Gastroesophageal sphincter (tissue), 4 donors: ENCODE data around the gene LENG1. TPM values are rescaled to one million over a fixed set of nuclear protein-coding genes. Genes with fewer than 3 reads are reported as not detected.

Experiments used
- ATAC-seq: fragments of 150-250 bp; one replicate; pipeline ENCODE4 v1.9.1; 2016; ENCODE audit warnings: mild to moderate bottlenecking, moderate library complexity
- H3K27ac ChIP-seq, 4 donors: fragments of 200-600 bp; sonication (generic) in 3 of 4; 1 replicate in 3 of 4; 2 replicates in 1 of 4; pipeline ENCODE4 v1.5.1; 2016 to 2019
- H3K27me3 ChIP-seq: fragments of 200-600 bp; sonication (generic); one replicate; pipeline ENCODE4 v1.5.1; 2019
- H3K36me3 ChIP-seq, 2 donors: fragments of 200-600 bp; sonication (generic); one replicate each; pipeline ENCODE4 v1.5.1; 2019; ENCODE audit warnings: control low read depth in 1 of 2
- H3K4me1 ChIP-seq, 3 donors: fragments of 200-600 bp; sonication (generic); 1 replicate in 2 of 3; 2 replicates in 1 of 3; pipeline ENCODE4 v1.5.1; 2016 to 2019; ENCODE audit warnings: control low read depth in 2 of 3
- H3K4me3 ChIP-seq, 2 donors: fragments of 200-600 bp; sonication (generic); one replicate each; pipeline ENCODE4 v1.5.1; 2019; ENCODE audit warnings: mild to moderate bottlenecking in 1 of 2, moderate library complexity in 1 of 2
- H3K9me3 ChIP-seq, 3 donors: fragments of 200-600 bp; sonication (generic); one replicate each; pipeline ENCODE4 v1.5.1; 2017 to 2019; ENCODE audit warnings: control low read depth in 2 of 3
- EP300 ChIP-seq: sonication (generic); formaldehyde crosslinking; IDR thresholded peaks from one replicate; pipeline ENCODE4 v1.6.1; 2017; ENCODE audit warnings: antibody characterized with exemption, mild to moderate bottlenecking
- POLR2A ChIP-seq, 2 donors: fragments of 450-650 bp; IDR thresholded peaks; one replicate each; pipeline ENCODE4 v1.6.1; 2017; ENCODE audit warnings: antibody characterized with exemption in 2 of 2, mild to moderate bottlenecking in 2 of 2, moderate library complexity in 1 of 2
- POLR2AphosphoS5 ChIP-seq: sonication (generic); formaldehyde crosslinking; IDR thresholded peaks from one replicate; pipeline ENCODE4 v1.6.1; 2017; ENCODE audit warnings: antibody characterized with exemption
- WGBS, 2 donors: methylation state at CpG; one replicate each; pipeline ENCODE4 v1.1.5; 2018; ENCODE audit warnings: low coverage in 1 of 2; 5-methylcytosine and 5-hydroxymethylcytosine counted together
- total RNA-seq, 4 donors: library from RNA; depleted of rRNA; stranded (reverse); fragments of >200 nt; gene quantifications; one replicate each; pipeline ENCODE4 v1.1.0, GENCODE V29; 2016
- TF ChIP-seq, protein P1 (sequence below), 4 experiments: fragments of 200-600 bp in 2 of 4; fragments of 450-650 bp in 2 of 4; sonication (generic) in 1 of 4; IDR thresholded peaks; one replicate each; pipeline ENCODE4 v1.5.1; 2017 to 2019; ENCODE audit warnings: antibody characterized with exemption in 4 of 4, mild to moderate bottlenecking in 2 of 4, moderate library complexity in 2 of 4

The LENG1 gene
- total RNA-seq, 4 donors from 2014 or later, result 8.2 to 12.8 (median 11.1) TPM

DNA sequence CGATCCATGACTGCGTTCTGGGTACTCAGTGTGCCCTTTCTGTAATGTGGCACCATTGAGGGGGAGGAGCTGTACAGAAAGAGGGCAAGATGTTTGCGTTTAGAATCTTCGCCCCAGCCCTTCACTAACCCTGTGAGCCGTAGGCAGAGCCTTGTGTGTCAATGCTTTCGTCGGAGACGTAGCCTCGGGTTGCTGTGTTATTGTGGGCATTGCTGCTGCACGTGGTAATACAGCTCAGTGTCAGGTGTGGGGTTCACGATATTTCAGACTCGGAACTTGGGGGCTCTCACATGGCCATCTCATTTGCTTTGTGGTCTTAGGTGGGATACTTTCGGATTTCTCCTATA lies 47.3 kb upstream of the LENG1 start:
- no peak for ATAC-seq
- WGBS, 2 donors, result 73% methylated on average over 7 of the region's 13 CpGs; no CpG with 5 or more reads in 1 of the 2 donors
- no peak overlapping the region for H3K4me3 ChIP-seq
- peaks cover 0 to 91% (median 42%) of the 10 kb centered on the region in 3 donors for H3K4me1 ChIP-seq
- peaks cover 0 to 67% of the 10 kb centered on the region in 2 donors for H3K36me3 ChIP-seq
- TF ChIP-seq POLR2A (IDR thresholded peaks at IDR 0.05), result no peak
- TF ChIP-seq, protein P1, sequence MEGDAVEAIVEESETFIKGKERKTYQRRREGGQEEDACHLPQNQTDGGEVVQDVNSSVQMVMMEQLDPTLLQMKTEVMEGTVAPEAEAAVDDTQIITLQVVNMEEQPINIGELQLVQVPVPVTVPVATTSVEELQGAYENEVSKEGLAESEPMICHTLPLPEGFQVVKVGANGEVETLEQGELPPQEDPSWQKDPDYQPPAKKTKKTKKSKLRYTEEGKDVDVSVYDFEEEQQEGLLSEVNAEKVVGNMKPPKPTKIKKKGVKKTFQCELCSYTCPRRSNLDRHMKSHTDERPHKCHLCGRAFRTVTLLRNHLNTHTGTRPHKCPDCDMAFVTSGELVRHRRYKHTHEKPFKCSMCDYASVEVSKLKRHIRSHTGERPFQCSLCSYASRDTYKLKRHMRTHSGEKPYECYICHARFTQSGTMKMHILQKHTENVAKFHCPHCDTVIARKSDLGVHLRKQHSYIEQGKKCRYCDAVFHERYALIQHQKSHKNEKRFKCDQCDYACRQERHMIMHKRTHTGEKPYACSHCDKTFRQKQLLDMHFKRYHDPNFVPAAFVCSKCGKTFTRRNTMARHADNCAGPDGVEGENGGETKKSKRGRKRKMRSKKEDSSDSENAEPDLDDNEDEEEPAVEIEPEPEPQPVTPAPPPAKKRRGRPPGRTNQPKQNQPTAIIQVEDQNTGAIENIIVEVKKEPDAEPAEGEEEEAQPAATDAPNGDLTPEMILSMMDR (IDR thresholded peaks at IDR 0.05), result no peak
- TF ChIP-seq EP300, result no peak
- TF ChIP-seq POLR2AphosphoS5, result no peak
- no peaks in the 10 kb centered on the region for H3K9me3 ChIP-seq
- peak overlapping the region in 3 of 4 donors; percentile 29 to 60 (median 50) for H3K27ac ChIP-seq
- no peaks in the 10 kb centered on the region for H3K27me3 ChIP-seq

DNA sequence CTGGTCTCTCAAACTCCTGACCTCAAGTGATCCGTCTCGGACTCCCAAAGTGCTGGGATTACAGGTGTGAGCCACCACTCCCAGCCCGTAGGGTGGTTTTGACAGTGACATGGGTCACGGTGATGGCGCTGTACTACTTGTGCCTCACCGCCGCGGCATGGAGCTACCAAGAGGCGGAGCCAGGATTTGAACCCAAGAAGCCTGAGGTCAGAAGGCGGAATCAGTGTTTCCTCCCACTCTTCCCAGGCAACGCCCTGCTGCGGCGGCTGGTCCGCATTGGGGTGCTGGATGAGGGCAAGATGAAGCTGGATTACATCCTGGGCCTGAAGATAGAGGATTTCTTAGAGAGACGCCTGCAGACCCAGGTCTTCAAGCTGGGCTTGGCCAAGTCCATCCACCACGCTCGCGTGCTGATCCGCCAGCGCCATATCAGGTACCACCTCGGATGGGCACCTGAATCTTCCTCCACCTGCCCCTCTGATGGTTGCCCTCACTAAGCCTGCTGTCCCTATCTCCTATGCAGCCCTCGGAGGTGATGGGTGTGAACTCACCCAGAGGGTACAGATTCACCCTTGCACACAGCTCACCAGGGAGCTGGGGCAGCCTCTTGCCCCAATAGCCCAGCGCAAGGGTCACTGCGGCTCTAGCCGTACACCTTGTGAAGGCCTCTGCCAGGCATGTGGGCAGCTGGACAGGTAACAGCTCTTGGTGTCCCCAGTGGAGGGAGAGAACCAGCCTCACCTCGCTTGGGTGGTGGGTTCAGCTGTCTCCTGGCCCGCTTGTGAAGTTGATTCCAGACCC lies 46.7 kb upstream of the LENG1 start:
- no peak overlapping the region for H3K4me3 ChIP-seq
- TF ChIP-seq POLR2A (IDR thresholded peaks at IDR 0.05) (no peak), EP300 (no peak), POLR2AphosphoS5 (no peak)
- TF ChIP-seq, protein P1 (IDR thresholded peaks at IDR 0.05), result no peak
- no peak for ATAC-seq
- H3K4me1 ChIP-seq, result peaks cover 0 to 96% (median 45%) of the 10 kb centered on the region in 3 donors
- H3K27me3 ChIP-seq, result no peaks in the 10 kb centered on the region
- 100% methylated on average over 1 of the region's 27 CpGs; no CpG with 5 or more reads in 1 of the 2 donors for WGBS, 2 donors
- H3K36me3 ChIP-seq, result peaks cover 0 to 72% of the 10 kb centered on the region in 2 donors
- H3K9me3 ChIP-seq, result no peaks in the 10 kb centered on the region
- peak overlapping the region in 1 of 4 donors; percentile 33 for H3K27ac ChIP-seq

DNA sequence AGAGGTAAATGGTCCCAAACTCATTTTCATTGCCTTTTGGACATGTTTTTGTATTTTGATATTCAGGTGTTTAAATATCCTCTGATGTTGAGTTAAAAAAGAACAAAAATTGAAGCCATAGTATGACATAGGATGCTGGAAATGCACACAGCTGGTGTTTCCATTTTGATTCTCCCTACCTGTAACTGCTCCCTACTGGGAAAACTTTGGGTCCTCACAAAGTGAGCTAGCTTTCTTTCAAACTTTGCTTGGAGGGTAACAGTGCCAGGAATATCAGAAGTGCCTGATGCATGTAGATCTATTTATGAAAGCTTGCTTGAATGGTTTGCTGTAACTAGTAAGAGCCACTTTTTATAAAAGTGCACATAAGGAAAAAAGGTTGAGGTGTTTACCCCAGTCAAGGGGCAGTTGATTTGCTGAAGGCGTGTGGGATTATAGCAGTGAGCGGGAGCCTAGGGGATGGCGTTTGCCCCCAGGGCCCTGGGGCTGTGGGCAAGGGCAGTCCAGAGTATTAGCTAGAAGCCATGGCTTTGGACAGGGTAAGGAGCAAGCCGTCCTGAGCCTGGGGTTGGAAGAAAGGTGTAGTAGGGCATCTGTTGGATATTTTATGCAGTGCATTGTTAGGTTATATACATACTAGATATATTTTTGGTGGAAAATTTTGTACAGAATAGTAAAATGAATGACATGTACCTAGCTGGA lies 45.4 kb upstream of the LENG1 start:
- no peak for ATAC-seq
- Histone ChIP-seq H3K27me3 (no peaks in the 10 kb centered on the region), H3K36me3 (peaks cover 0 to 73% of the 10 kb centered on the region in 2 donors), H3K4me1 (peaks cover 0 to 91% (median 40%) of the 10 kb centered on the region in 3 donors), H3K27ac (no peak overlapping the region), H3K9me3 (no peaks in the 10 kb centered on the region), H3K4me3 (no peak overlapping the region)
- TF ChIP-seq POLR2A (IDR thresholded peaks at IDR 0.05) (no peak), EP300 (no peak), POLR2AphosphoS5 (no peak)
- TF ChIP-seq, protein P1 (IDR thresholded peaks at IDR 0.05), result no peak
- 65 to 78% methylated on average over 4 of the region's 4 CpGs for WGBS, 2 donors

DNA sequence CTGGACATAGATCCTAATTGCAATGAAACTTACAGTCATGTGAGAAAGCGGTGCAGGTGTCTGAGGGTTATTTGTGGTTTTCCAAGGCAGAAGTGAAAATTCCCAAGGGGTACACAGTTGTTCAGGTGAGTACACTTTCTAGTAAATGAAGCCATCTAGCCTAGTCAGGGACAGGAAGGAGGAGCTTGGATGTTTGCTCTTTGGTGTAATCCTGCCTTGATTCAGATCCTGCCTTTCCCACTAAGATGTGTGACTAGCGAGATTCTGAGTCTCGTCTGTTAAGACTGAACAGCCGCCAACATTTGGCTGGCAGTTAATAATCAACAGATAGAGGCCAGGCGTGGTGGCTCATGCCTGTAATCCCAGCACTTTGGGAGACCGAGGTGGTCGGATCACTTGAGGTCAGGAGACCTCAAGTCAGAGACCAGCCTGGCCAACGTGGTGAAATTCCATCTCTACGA lies 43.7 kb upstream of the LENG1 start:
- H3K9me3 ChIP-seq, result no peaks in the 10 kb centered on the region
- peaks cover 0 to 79% (median 24%) of the 10 kb centered on the region in 3 donors for H3K4me1 ChIP-seq
- no peaks in the 10 kb centered on the region for H3K27me3 ChIP-seq
- no peak overlapping the region for H3K4me3 ChIP-seq
- TF ChIP-seq EP300 (no peak), POLR2AphosphoS5 (no peak), POLR2A (IDR thresholded peaks at IDR 0.05) (no peak)
- TF ChIP-seq, protein P1 (IDR thresholded peaks at IDR 0.05), result no peak
- WGBS, 2 donors, result 30 to 83% methylated on average over 1 to 7 of the region's 9 CpGs
- H3K27ac ChIP-seq, result no peak overlapping the region
- peaks cover 0 to 70% of the 10 kb centered on the region in 2 donors for H3K36me3 ChIP-seq
- no peak for ATAC-seq
